B cell (primary cell): Measurements from ENCODE around the gene PDZD4.

Experiments
- CTCF ChIP-seq: fragments of 200-600 bp; IDR thresholded peaks from one replicate; pipeline ENCODE4 v1.8.0; 2022; ENCODE audit warnings: antibody characterized with exemption, mild to moderate bottlenecking
- EZH2 ChIP-seq: IDR thresholded peaks from 2 replicates; pipeline ENCODE4 v1.6.1; 2012; ENCODE audit warnings: borderline replicate concordance, low read depth, mild to moderate bottlenecking, moderate library complexity, low read length; ENCODE audit not compliant: insufficient read depth, poor library complexity, severe bottlenecking

DNA sequence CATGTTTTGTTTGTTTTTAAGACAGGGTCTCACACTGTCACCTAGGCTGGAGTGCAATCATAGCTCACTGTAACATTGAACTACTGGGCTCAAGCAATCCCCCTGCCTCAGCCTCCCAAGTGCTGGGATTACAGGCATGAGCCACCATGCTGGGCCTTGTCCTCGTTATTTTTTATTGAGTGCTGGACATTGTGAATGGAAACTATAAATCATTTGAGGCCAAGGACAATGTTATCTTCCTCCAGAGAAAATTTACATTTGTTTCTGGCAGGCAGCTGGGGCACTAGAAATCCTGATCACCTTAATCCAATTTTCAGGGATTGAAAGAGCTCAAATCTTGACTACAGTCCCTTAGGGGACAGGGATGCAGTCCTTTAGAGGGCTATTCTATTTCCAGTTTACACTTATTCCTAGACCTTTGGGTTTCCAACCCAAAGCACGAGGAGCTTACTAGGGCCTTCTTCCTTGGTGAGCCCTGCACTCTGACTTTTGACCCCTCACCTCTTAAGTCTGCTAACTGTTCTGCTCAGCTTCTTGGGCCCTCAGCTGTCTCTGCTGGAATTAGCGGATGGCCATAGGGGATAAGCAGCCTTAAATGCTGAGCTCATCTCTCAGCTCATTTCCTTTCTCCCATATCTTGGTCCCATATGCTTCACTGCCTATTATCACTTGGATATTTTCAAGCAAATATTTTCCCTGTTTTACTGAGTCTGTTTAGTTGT is 23.0 kb upstream of the PDZD4 start:
- TF ChIP-seq CTCF, result no peak
- TF ChIP-seq EZH2, result no peak
